Measurements from ENCODE around the gene PPP1R15A.

DNA sequence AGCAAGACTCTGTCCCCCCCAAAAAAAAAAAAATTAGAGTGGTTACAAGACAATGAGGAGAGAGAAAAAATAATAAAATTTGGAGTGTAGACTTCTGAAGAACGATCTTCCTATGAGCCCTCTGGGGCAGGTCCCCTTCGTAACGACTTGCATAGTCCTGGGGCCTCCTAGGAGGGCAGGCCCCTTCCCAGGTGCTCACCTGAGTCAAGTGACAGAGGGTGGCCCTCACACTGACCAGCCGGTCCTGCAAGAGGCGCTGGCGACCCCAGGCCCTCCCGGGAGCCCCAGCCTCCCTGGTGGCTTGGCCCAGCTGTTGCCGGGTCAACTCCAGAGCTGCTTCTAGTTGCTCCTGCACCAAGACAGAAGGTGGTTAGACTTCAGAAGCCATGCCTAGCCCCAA is 18.7 kb upstream of the PPP1R15A start:
- TF ChIP-seq EZH2 (IDR thresholded peaks at IDR 0.05; ENCODE audit: insufficient read depth, poor library complexity, severe bottlenecking) (no peak), EZH2phosphoT487 (IDR thresholded peaks at IDR 0.05; ENCODE audit: insufficient read depth, low read depth) (no peak)

Measured in GM23248 (cell line).